Colonic mucosa (tissue), 4 donors: ENCODE measurements around the gene FOXO6. TPM values are rescaled to one million over a fixed set of nuclear protein-coding genes. Genes with fewer than 3 reads are reported as not detected.
A peak's percentile ranks its signal among the peaks of the same experiment; 100 is the strongest.

Source experiments
- DNase-seq: peaks from one replicate; pipeline ENCODE4 v3.0.0-alpha.2; 2020
- H3K27ac ChIP-seq: fragments of 200-600 bp; one replicate; pipeline ENCODE4 v1.8.0; 2021
- H3K27me3 ChIP-seq: fragments of 200-600 bp; one replicate; pipeline ENCODE4 v1.8.0; 2021
- H3K36me3 ChIP-seq: fragments of 200-600 bp; one replicate; pipeline ENCODE4 v1.8.0; 2021
- H3K4me1 ChIP-seq: fragments of 200-600 bp; one replicate; pipeline ENCODE4 v1.8.0; 2021; ENCODE audit warnings: mild to moderate bottlenecking
- H3K4me3 ChIP-seq: fragments of 200-600 bp; one replicate; pipeline ENCODE4 v1.8.0; 2021
- H3K9ac ChIP-seq, 2 donors: one replicate each; pipeline ENCODE4 v1.7.0; 2013; ENCODE audit warnings: control low read depth in 2 of 2, low read depth in 2 of 2, low read length in 2 of 2
- H3K9me3 ChIP-seq: fragments of 200-600 bp; one replicate; pipeline ENCODE4 v1.8.0; 2021
- intact Hi-C: fragments of 100-400 bp; cut with DNase I; formaldehyde crosslinking; loops from one replicate; pipeline ENCODE4 v1.14.1; 2022
- total RNA-seq, 2 donors: library from RNA; stranded (reverse); fragmentation: NEBNext Ultra II Directional in 1 of 2; extraction: Animal tissue kit (Norgen Biotek cat#: 25700) in 1 of 2; gene quantifications; one replicate each; pipeline ENCODE4 v1.2.1, GENCODE V29; 2021
- TF ChIP-seq, protein P1 (sequence below): fragments of 200-600 bp; IDR thresholded peaks from one replicate; pipeline ENCODE4 v1.8.0; 2022; ENCODE audit warnings: antibody characterized with exemption, mild to moderate bottlenecking
- donor health status: healthy.
- donor health status: DM: no; HTN: no; CAD: no.
- donor health status: DM: no; HTN: no; CAD: no.

Gene FOXO6
- total RNA-seq, 2 donors from 2014 or later = 0.56 to 0.59 TPM

DNA sequence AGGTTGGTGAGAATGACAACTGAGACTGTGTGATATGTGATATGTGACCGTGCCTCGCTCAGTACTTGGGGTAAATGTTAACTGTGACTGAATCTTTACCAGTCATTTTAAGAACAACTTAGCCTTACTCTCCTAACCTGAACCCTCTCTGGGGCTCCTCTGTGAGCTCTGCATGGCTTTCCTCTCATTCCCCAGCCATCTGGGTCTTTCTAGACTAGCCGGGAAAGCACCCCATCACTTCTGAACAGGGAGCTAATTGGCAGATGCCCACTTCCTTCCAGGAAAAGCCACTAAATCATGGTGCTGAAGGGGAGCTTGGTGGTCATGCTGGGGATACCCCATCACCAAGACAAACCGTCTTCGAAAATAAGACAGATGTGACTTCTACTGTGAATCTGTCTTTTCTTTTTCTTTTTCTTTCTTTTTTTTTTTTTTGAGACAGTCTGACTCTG lies 16.5 kb upstream of the FOXO6 start:
- H3K36me3 ChIP-seq = no peaks in the 10 kb centered on the region
- H3K27ac ChIP-seq = no peak overlapping the region
- TF ChIP-seq, protein P1, sequence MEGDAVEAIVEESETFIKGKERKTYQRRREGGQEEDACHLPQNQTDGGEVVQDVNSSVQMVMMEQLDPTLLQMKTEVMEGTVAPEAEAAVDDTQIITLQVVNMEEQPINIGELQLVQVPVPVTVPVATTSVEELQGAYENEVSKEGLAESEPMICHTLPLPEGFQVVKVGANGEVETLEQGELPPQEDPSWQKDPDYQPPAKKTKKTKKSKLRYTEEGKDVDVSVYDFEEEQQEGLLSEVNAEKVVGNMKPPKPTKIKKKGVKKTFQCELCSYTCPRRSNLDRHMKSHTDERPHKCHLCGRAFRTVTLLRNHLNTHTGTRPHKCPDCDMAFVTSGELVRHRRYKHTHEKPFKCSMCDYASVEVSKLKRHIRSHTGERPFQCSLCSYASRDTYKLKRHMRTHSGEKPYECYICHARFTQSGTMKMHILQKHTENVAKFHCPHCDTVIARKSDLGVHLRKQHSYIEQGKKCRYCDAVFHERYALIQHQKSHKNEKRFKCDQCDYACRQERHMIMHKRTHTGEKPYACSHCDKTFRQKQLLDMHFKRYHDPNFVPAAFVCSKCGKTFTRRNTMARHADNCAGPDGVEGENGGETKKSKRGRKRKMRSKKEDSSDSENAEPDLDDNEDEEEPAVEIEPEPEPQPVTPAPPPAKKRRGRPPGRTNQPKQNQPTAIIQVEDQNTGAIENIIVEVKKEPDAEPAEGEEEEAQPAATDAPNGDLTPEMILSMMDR = no peak
- no peaks in the 10 kb centered on the region for H3K9me3 ChIP-seq
- no peak for DNase-seq
- no peak overlapping the region for H3K4me3 ChIP-seq
- H3K27me3 ChIP-seq = no peaks in the 10 kb centered on the region
- H3K9ac ChIP-seq = no peak overlapping the region
- H3K4me1 ChIP-seq = no peaks in the 10 kb centered on the region
- intact Hi-C loops = no loop called here

DNA sequence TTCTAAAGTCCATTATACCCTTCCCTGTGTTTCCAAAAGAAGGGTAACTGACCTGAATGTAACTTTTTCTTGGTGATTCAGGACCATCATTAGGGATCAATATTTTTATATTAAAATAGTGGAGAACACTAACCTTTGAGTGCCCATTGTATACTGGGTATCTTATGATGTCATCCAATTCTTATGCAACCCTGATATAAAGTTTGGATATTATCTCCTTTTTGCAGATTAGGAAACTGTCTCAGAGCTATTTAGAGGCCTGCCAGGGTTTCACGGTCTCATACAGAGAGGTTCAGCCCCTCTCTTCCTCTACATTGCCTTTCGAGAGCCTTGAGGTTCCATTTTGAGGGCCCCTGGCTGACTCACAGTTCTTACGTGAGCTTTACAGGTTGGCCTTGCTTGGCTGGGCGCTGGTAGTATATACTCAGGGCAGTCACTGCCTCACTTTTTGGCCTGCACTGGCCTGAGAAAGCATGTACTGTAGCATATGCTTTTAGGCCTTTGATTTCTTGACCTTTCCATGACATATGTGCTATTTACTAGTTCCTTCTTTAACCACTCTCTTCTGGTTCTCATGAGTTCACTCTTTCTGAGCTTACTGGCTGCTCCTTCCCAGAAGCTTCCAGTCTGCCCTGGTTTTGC lies 15.7 kb upstream of the FOXO6 start:
- Histone ChIP-seq H3K9me3 (no peaks in the 10 kb centered on the region), H3K36me3 (no peaks in the 10 kb centered on the region), H3K9ac (no peak overlapping the region), H3K4me3 (no peak overlapping the region), H3K4me1 (no peaks in the 10 kb centered on the region), H3K27me3 (no peaks in the 10 kb centered on the region), H3K27ac (no peak overlapping the region)
- TF ChIP-seq, protein P1 = no peak
- intact Hi-C loops = no loop called here
- no peak for DNase-seq

DNA sequence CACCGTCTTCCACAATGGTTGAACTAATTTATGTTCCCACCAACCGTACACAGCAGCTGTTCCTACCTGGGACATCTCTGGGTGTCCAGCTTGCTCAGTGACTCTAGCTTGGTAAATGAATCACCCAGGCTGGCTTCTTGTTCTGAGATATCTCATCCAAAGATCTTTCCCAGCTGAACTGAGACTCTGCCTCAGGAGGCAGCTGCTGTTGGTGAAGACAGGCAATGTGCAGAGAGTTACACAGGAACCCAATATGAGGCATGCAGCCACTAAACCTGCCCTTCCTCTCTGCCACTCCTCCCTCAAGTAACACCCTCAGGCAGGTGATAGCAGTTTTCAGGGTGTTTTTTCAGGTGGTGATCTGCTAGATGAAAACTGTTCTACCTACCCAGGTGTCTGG lies 14.0 kb upstream of the FOXO6 start:
- intact Hi-C loops = no loop called here
- DNase-seq = no peak
- no peak overlapping the region for H3K27ac ChIP-seq

DNA sequence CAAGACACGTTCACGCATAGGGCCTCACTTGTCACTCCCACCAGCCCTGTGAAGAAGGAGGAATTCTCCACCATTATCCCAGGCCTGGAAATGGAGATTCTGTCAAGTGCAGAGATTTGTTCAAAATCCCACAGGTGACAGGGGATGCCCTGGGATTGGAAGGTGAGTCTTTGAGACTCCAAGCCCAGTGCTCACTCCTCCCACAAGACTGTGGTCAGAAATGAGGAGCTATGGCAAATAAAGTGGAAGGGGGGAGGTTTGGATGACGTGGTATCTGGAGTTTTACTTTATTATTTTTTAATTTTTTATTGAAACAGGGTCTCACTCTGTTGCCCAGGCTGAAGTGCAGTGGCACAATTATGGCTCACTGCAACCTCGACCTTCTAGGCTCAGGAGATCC lies 12.8 kb upstream of the FOXO6 start:
- H3K36me3 ChIP-seq = no peaks in the 10 kb centered on the region
- DNase-seq = no peak
- no peaks in the 10 kb centered on the region for H3K27me3 ChIP-seq
- TF ChIP-seq, protein P1 = no peak
- H3K9ac ChIP-seq = no peak overlapping the region
- intact Hi-C loops = no loop called here
- H3K9me3 ChIP-seq = no peaks in the 10 kb centered on the region
- no peak overlapping the region for H3K4me3 ChIP-seq
- no peak overlapping the region for H3K27ac ChIP-seq
- H3K4me1 ChIP-seq = no peaks in the 10 kb centered on the region

More for the DNA sequence above, 14.0 kb upstream of the FOXO6 start:
- no peak overlapping the region for H3K9ac ChIP-seq
- TF ChIP-seq, protein P1 = no peak
- H3K36me3 ChIP-seq = no peaks in the 10 kb centered on the region
- H3K9me3 ChIP-seq = no peaks in the 10 kb centered on the region
- H3K4me1 ChIP-seq = no peaks in the 10 kb centered on the region
- no peaks in the 10 kb centered on the region for H3K27me3 ChIP-seq
- H3K4me3 ChIP-seq = no peak overlapping the region

DNA sequence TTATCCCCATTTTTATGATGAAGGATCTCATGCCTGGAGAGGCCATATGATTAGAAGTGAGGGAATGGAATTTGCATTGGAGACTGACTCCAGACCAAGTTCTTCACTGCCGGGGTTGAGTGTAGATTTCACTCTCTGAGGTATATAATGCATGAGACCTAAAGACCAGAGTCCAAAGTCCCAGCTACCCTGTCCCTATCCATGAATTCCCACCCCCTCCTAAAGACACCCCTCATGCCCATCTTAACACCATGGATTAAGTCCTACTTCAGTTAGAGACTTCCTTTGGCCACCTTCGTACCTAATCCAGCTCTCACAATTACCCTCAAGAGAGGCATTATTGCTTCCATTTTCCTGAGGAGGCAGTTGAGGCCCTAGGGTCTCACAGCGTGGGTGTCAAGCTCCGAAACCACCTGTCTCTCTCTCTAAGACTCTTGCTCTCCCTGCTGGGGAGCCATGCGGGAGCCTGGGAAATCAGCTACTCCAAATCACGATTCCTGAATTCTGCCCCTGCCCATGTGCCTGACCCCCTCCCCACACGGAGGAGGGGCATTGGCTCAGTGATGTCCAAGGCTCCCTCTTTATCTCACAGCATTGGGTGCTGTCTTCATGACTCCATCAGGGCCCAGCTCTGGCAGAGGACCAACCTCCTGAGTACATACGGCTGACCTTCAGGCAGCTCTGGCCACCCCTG lies 11.7 kb upstream of the FOXO6 start:
- H3K9me3 ChIP-seq = no peaks in the 10 kb centered on the region
- DNase-seq = peak; percentile 10
- intact Hi-C loops = no loop called here
- TF ChIP-seq, protein P1 = no peak
- no peaks in the 10 kb centered on the region for H3K36me3 ChIP-seq
- H3K4me3 ChIP-seq = no peak overlapping the region
- H3K27ac ChIP-seq = no peak overlapping the region
- H3K9ac ChIP-seq = no peak overlapping the region
- no peaks in the 10 kb centered on the region for H3K4me1 ChIP-seq
- H3K27me3 ChIP-seq = no peaks in the 10 kb centered on the region
